ENCODE results near the gene SV2C. TPM values are rescaled to one million over a fixed set of nuclear protein-coding genes. Genes with fewer than 3 reads are reported as not detected.

The SV2C gene
- total and polyA plus RNA-seq, 2 of the 13 experiments (the other 11 are each of a cell fraction or from before 2014, with no cell fraction given): not detected

DNA sequence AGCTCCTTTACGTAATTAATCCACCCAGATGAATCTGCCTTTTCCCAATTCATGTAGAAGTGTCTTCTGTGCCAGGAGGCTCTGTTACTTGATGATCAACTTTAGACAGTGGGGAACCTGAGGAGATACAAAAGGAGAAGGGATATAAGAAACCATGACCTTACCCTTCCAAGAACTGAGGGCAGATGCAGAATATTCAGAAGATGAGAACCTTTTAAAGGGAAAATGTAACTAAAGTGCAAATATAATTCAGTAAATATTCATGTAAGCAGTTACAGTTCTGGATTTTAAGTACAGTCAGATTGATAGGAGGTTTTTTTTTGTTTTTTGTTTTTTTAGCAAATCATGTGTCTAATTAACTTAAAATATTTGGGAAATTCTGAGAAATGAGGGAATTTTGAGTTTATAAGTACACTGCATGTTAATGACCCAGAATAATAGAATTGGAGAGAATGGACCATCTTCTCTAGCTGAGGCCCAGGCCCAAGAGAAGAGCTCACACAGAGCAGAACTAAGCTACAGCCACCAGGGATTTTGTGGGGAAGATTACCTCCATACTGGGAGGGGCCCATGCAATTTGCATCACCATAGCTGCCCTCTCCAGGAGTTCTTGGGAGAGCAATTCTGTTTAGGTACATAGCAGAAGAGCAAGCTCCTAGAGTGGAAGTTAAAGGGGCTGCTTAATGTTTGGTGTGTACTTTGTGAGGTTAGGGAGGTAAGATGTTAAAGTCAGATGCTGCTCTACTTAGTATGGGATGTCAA, 61.5 kb downstream of the SV2C start (continued):
- TF ChIP-seq RBAK (CRISPR knock-in tag; IDR thresholded peaks at IDR 0.05) (no peak), PLRG1 (conservative IDR thresholded peaks at IDR 0.05) (no peak), ZNF33A (CRISPR knock-in tag; IDR thresholded peaks at IDR 0.05; ENCODE audit: borderline replicate concordance) (no peak)

DNA sequence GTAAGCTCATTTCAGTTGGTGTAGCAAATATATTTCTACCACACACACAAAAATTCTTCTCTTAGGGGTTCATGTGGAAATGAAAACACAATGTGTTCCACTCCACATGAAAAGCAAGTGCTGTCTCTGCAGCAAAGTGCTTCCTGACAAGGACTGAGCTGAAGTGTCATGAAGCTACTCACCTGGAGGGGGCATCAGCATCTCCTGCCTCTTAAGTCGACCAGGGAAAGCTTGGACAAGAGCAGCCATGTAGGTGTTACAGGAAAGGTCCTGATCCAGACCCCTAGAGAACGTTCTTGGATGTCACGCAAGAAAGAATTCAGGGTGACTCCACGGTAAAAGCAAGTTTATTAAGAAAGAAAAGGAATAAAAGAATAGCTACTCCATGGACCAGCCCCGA, 62.8 kb downstream of the SV2C start:
- H3K4me2 ChIP-seq (ENCODE audit: low read depth, low read length): no peak overlapping the region
- no peak overlapping the region for H2AFZ ChIP-seq (ENCODE audit: low read length)
- in situ Hi-C loops (cut with HindIII; ENCODE audit: extremely low pct_ligation_motif_present, low pct_unique_long_range_greater_than_20kb): no loop called here
- CTCF ChIA-PET (ENCODE audit: low intra/inter-chr PET ratio, low total read pairs): interaction anchor here (0.7 kb wide), 1 partner anchor 111 kb away, joined by 3 read pairs; no protein-coding TSS in a partner anchor
- no peaks in the 10 kb centered on the region for H3K9me3 ChIP-seq (ENCODE audit: low read length)
- H3K36me3 ChIP-seq (replicated peaks in 1 of 2; ENCODE audit: control insufficient read depth in 1 of 2, insufficient read depth in 2 of 2, low read length in 2 of 2): no peaks in the 10 kb centered on the region
- no peaks in the 10 kb centered on the region for H3K4me1 ChIP-seq (ENCODE audit: insufficient read depth, low read length)
- no TSS peak for BruUV-seq (replicated peaks)
- POLR2A ChIA-PET: interaction anchor here (0.7 kb wide), 1 partner anchor 28 kb away, joined by 4 read pairs; no protein-coding TSS in a partner anchor
- no peaks in the 10 kb centered on the region for H3K79me2 ChIP-seq (ENCODE audit: insufficient read depth, low read length)
- TF ChIP-seq, protein P1, sequence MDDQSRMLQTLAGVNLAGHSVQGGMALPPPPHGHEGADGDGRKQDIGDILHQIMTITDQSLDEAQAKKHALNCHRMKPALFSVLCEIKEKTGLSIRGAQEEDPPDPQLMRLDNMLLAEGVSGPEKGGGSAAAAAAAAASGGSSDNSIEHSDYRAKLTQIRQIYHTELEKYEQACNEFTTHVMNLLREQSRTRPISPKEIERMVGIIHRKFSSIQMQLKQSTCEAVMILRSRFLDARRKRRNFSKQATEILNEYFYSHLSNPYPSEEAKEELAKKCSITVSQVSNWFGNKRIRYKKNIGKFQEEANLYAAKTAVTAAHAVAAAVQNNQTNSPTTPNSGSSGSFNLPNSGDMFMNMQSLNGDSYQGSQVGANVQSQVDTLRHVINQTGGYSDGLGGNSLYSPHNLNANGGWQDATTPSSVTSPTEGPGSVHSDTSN (CRISPR knock-in tag; IDR thresholded peaks at IDR 0.05; ENCODE audit: borderline replicate concordance): no peak
- TF ChIP-seq CTCF (CRISPR knock-in tag; IDR thresholded peaks at IDR 0.05): peak; percentile 56
- TF ChIP-seq SMC3 (IDR thresholded peaks at IDR 0.05; ENCODE audit: low read length): peak; percentile 23; the same call in 1 of the 2 replicates
- WGBS (ENCODE audit: low lambda C conversion rate): 26% methylated on average over 5 of the region's 5 CpGs
- peak; percentile 80 for ATAC-seq
- no peaks in the 10 kb centered on the region for H4K20me1 ChIP-seq (ENCODE audit: insufficient read depth, low read length)
- H3K27me3 ChIP-seq (ENCODE audit: control insufficient read depth in 1 of 2, insufficient read depth in 2 of 2, low read length in 2 of 2): no peaks in the 10 kb centered on the region
- no peak overlapping the region for H3K27ac ChIP-seq (ENCODE audit: extremely low read length, insufficient read depth, low read length)
- no peak overlapping the region for H3K9ac ChIP-seq (ENCODE audit: insufficient read depth, low read depth, low read length)
- FAIRE-seq: no peak
- intact Hi-C loops (cut with micrococcal nuclease; ENCODE audit: unreplicated experiment): loop anchor here (2.0 kb wide), 1 partner anchor 111 kb away; no protein-coding TSS in a partner anchor
- H3K4me3 ChIP-seq (replicated peaks in 1 of 3; ENCODE audit: insufficient read depth in 1 of 3, low read depth in 2 of 3, low read length in 3 of 3): no peak overlapping the region
- peak; percentile 16 for DNase-seq (ENCODE audit: low spot score)
